Measurements from ENCODE around the gene TMEM236. TPM values are rescaled to one million over a fixed set of nuclear protein-coding genes. Genes with fewer than 3 reads are reported as not detected.

Gene TMEM236
- total and polyA plus RNA-seq, 2 of the 4 experiments (the other 2 are of a cell fraction), result not detected

- Histone ChIP-seq H3K56ac (ENCODE audit: extremely low read depth, insufficient read depth, low read length) (no peak overlapping the region), H2AK5ac (ENCODE audit: low read depth, low read length) (no peak overlapping the region), H3K4ac (ENCODE audit: low read depth, low read length) (no peak overlapping the region), H3K9me1 (ENCODE audit: insufficient read depth, low read length) (no peaks in the 10 kb centered on the region), H2AK9ac (replicated peaks; ENCODE audit: low read depth, low read length, poor library complexity) (no peak overlapping the region), H4K91ac (ENCODE audit: insufficient read depth, low read depth, low read length) (no peak overlapping the region), H4K5ac (ENCODE audit: low read depth, low read length) (no peak overlapping the region), H4K8ac (ENCODE audit: low read depth in 2 of 2, low read length in 2 of 2) (no peak overlapping the region), H3K4me3 (ENCODE audit: insufficient read depth, low read depth, low read length) (no peak overlapping the region), H3K9ac (ENCODE audit: low read depth, low read length) (no peak overlapping the region), H2BK120ac (ENCODE audit: low read depth, low read length) (no peak overlapping the region), H3K18ac (ENCODE audit: low read depth, low read length) (no peak overlapping the region), H2BK5ac (ENCODE audit: low read depth, low read length, poor library complexity, severe bottlenecking) (no peak overlapping the region), H3K36me3 (ENCODE audit: control insufficient read depth, insufficient read depth, low read length) (no peaks in the 10 kb centered on the region), H2AFZ (replicated peaks; ENCODE audit: low read length, poor library complexity) (no peak overlapping the region), H2BK20ac (ENCODE audit: low read depth, low read length) (no peak overlapping the region), H3K27me3 (ENCODE audit: control insufficient read depth, insufficient read depth, low read length) (no peaks in the 10 kb centered on the region), H3K79me1 (ENCODE audit: low read depth in 1 of 2, low read length in 2 of 2) (no peaks in the 10 kb centered on the region), H2BK15ac (ENCODE audit: low read depth, low read length) (no peak overlapping the region), H3K4me1 (ENCODE audit: control insufficient read depth, insufficient read depth, low read length) (no peaks in the 10 kb centered on the region), H3K9me3 (ENCODE audit: control insufficient read depth, insufficient read depth, low read length) (no peaks in the 10 kb centered on the region), H3K27ac (ENCODE audit: insufficient read depth, low read length) (no peak overlapping the region), H4K20me1 (ENCODE audit: insufficient read depth, low read length) (no peaks in the 10 kb centered on the region), H3K23ac (ENCODE audit: low read depth, low read length) (no peak overlapping the region), H3K14ac (replicated peaks; ENCODE audit: low read depth, low read length) (no peak overlapping the region), H3K4me2 (ENCODE audit: low read depth, low read length) (no peak overlapping the region)
- DNase-seq (no peak), ATAC-seq (ENCODE audit: low read depth) (no peak)
- intact Hi-C loops (cut with micrococcal nuclease) (loop anchor here (5.0 kb wide), 1 partner anchor 503 kb away; no protein-coding TSS in a partner anchor), in situ Hi-C loops (cut with MboI; ENCODE audit: low sequenced_read_pairs) (no loop called here), dilution Hi-C loops (cut with HindIII; ENCODE audit: low sequenced_read_pairs, unreplicated experiment) (no loop called here)
- no CpG with 5 or more reads among the region's 9 CpGs for WGBS, 2 experiments (ENCODE audit: extremely low coverage in 2 of 2, insufficient read length in 1 of 2)
- TF ChIP-seq RFX5 (IDR thresholded peaks at IDR 0.05; ENCODE audit: low read depth, low read length), result no peak
- TF ChIP-seq BHLHE40 (IDR thresholded peaks at IDR 0.05; ENCODE audit: low read depth, low read length), result no peak
- TF ChIP-seq RAD21 (IDR thresholded peaks at IDR 0.05; ENCODE audit: low read length), result no peak
- TF ChIP-seq USF2 (IDR thresholded peaks at IDR 0.05; ENCODE audit: low read depth, low read length), result no peak
- BruUV-seq (replicated peaks), result no TSS peak
- POLR2A ChIA-PET (ENCODE audit: unreplicated experiment), result no interaction called here
- CTCF ChIA-PET, result no interaction called here
Measured at GRCh38 chr10:17734432-17735080, 17.4 kb upstream of the TMEM236 start.
